Measurements from ENCODE around the gene ARFIP1. TPM values are rescaled to one million over a fixed set of nuclear protein-coding genes. Genes with fewer than 3 reads are reported as not detected.

ARFIP1 gene
- total RNA-seq, 6 experiments from 2014 or later: 34.8 to 44.3 (median 37.7) TPM

DNA sequence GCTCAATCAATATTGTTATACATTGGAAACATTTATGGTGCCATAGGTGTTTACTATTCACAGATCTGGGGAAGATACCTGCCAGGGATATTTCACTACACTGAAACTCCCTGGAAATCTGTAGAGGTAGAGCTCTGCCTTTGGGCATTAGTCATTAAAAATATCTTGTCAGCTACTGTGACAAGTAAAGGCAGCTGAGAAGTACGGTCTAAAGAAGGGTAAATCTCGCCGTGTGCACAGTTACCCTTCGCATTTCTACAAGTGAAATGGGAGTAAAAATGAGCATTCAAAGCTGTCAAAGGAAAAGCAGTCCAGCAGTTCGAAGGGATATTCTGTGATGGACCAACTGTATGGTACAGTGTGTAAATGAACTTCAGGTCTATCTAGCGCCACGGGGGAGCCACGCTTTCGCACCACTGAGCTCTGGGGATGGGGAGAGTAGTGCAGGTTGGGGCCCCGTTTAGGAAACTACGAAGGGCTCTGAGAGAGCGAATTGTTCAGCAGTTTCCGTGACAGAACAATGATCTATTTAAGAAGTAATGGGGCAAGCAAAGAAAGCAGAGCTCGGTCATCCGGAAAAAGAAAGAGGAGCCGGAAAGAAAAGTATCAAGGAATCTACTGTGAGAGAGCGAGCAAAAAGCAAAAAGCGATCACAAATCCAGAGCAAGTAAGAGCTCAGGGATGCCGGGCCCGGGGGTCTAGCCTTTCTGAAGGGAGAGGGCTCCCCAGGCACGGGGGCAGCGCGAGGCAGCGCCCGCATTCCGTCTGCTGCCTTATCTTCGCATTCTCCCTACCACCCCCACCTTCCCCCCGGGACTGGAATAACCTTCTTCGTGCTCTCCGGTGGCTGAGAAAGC is 870 bp upstream of the ARFIP1 start:
- Mint-ChIP-seq H3K27me3 (ENCODE audit: insufficient read depth) (peaks cover 9% of the 10 kb centered on the region), H3K9me3 (no peaks in the 10 kb centered on the region), H3K4me3 (peak overlapping the region; percentile 98), H3K27ac (peak overlapping the region; percentile 97), H3K36me3 (ENCODE audit: low read depth) (no peaks in the 10 kb centered on the region), H3K4me1 (ENCODE audit: low read depth) (peaks cover 40% of the 10 kb centered on the region)
- no peak for TF ChIP-seq CTCF (IDR thresholded peaks at IDR 0.05)
- no peak for DNase-seq

DNA sequence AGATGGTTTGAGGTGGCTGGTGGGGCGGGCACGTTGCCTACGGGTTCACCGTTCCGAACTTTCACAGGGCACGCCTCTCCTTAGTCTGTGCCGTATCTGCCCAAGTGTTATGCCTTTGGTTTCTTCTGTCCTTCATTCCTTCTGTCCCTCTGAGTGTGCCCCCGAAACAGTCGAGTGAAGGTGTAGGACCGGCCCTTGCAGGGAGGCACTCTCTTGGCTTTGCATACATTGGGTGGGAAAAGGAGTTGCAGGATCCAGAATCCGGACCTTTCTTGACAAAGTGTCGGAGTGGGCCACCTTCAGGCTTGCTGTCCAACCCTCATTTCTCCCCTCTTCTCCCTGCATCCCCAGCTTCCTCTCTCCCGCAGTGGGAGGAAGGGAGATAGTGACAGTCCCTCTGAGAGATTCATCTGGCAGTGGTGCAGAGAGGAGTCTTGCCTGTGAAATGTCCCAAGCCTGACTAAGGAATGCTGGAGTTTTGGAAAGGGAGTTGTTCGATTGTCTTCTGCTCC is 569 bp downstream of the ARFIP1 start:
- no peak for TF ChIP-seq CTCF (IDR thresholded peaks at IDR 0.05)
- Mint-ChIP-seq H3K27ac (peak overlapping the region; percentile 97), H3K4me3 (peak overlapping the region; percentile 98), H3K27me3 (ENCODE audit: insufficient read depth) (peaks cover 4% of the 10 kb centered on the region; the same call in 1 of the 2 replicates), H3K36me3 (ENCODE audit: low read depth) (no peaks in the 10 kb centered on the region), H3K4me1 (ENCODE audit: low read depth) (peaks cover 49% of the 10 kb centered on the region), H3K9me3 (no peaks in the 10 kb centered on the region)
- peak; percentile 49 for DNase-seq

- Mint-ChIP-seq H3K27ac (peak overlapping the region; percentile 51), H3K4me1 (ENCODE audit: low read depth) (peaks cover 65% of the 10 kb centered on the region), H3K9me3 (no peaks in the 10 kb centered on the region), H3K36me3 (ENCODE audit: low read depth) (no peaks in the 10 kb centered on the region), H3K4me3 (no peak overlapping the region), H3K27me3 (ENCODE audit: insufficient read depth) (no peaks in the 10 kb centered on the region)
- peak; percentile 60 for TF ChIP-seq CTCF (IDR thresholded peaks at IDR 0.05)
- DNase-seq: peak; percentile 71
Measured at GRCh38 chr4:152784490-152785350, 5.0 kb downstream of the ARFIP1 start.

GRCh38 chr4:152785639-152786615 is 6.2 kb downstream of the ARFIP1 start:
- Mint-ChIP-seq H3K27ac (peak overlapping the region; percentile 51), H3K27me3 (ENCODE audit: insufficient read depth) (no peaks in the 10 kb centered on the region)

More at GRCh38 chr4:152785639-152786615, 6.2 kb downstream of the ARFIP1 start:
- H3K4me1 Mint-ChIP-seq (ENCODE audit: low read depth): peaks cover 63% of the 10 kb centered on the region
- DNase-seq: no peak
- H3K9me3 Mint-ChIP-seq: no peaks in the 10 kb centered on the region
- peak overlapping the region; percentile 25 for H3K4me3 Mint-ChIP-seq
- no peak for TF ChIP-seq CTCF (IDR thresholded peaks at IDR 0.05)
- no peaks in the 10 kb centered on the region for H3K36me3 Mint-ChIP-seq (ENCODE audit: low read depth)
